Measurements from ENCODE around the gene MRO.
"Not testable (repeated sequence)": the region's sequence is repeated elsewhere in the genome, so short reads cannot be mapped to it uniquely, and the experiment has no call there.

The MRO gene

GRCh38 chr18:50793641-50794565, 25.9 kb downstream of the MRO start:
- no peak for DNase-seq (ENCODE audit: low read depth in 2 of 3, low spot score in 1 of 3)

- DNase-seq (ENCODE audit: low read depth in 2 of 3, low spot score in 1 of 3): no peak
Measured at GRCh38 chr18:50792885-50793284, 26.9 kb downstream of the MRO start.

GRCh38 chr18:50791599-50792438, 28.0 kb downstream of the MRO start:
- no peak for DNase-seq (ENCODE audit: low read depth in 2 of 3, low spot score in 1 of 3)

- DNase-seq (ENCODE audit: low read depth in 2 of 3, low spot score in 1 of 3): no peak
Measured at GRCh38 chr18:50790948-50791347, 28.9 kb downstream of the MRO start.

GRCh38 chr18:50790241-50790640, 29.6 kb downstream of the MRO start:
- no peak for DNase-seq (ENCODE audit: low read depth in 2 of 3, low spot score in 1 of 3)

- DNase-seq (ENCODE audit: low read depth in 2 of 3, low spot score in 1 of 3): no peak
Measured at GRCh38 chr18:50788284-50788683, 31.5 kb downstream of the MRO start.

- no peak for DNase-seq (ENCODE audit: low read depth in 2 of 3, low spot score in 1 of 3)
Measured at GRCh38 chr18:50786864-50787263, 33.0 kb downstream of the MRO start.

- DNase-seq (ENCODE audit: low read depth in 2 of 3, low spot score in 1 of 3): no peak
Measured at GRCh38 chr18:50783553-50783952, 36.3 kb downstream of the MRO start.

- not testable (repeated sequence) for DNase-seq (ENCODE audit: low read depth in 2 of 3, low spot score in 1 of 3)
Measured at GRCh38 chr18:50779021-50779420, 40.8 kb downstream of the MRO start.

- DNase-seq (ENCODE audit: low read depth in 2 of 3, low spot score in 1 of 3): no peak
Measured at GRCh38 chr18:50776383-50776782, 43.4 kb downstream of the MRO start.

- no peak for DNase-seq (ENCODE audit: low read depth in 2 of 3, low spot score in 1 of 3)
Measured at GRCh38 chr18:50775726-50776125, 44.1 kb downstream of the MRO start.

GRCh38 chr18:50775207-50775606, 44.6 kb downstream of the MRO start:
- DNase-seq (ENCODE audit: low read depth in 2 of 3, low spot score in 1 of 3): no peak

- no peak for DNase-seq (ENCODE audit: low read depth in 2 of 3, low spot score in 1 of 3)
Measured at GRCh38 chr18:50769463-50769862, 50.4 kb downstream of the MRO start.

- DNase-seq (ENCODE audit: low read depth in 2 of 3, low spot score in 1 of 3): no peak
Measured at GRCh38 chr18:50757358-50757757, 62.5 kb downstream of the MRO start.

- no peak for DNase-seq (ENCODE audit: low read depth in 2 of 3, low spot score in 1 of 3)
Measured at GRCh38 chr18:50754297-50754696, 65.5 kb downstream of the MRO start.

GRCh38 chr18:50753311-50753710, 66.5 kb downstream of the MRO start:
- DNase-seq (ENCODE audit: low read depth in 2 of 3, low spot score in 1 of 3): no peak

GRCh38 chr18:50751947-50752346, 67.9 kb downstream of the MRO start:
- DNase-seq (ENCODE audit: low read depth in 2 of 3, low spot score in 1 of 3): no peak

GRCh38 chr18:50751490-50751889, 68.3 kb downstream of the MRO start:
- DNase-seq (ENCODE audit: low read depth in 2 of 3, low spot score in 1 of 3): no peak

GRCh38 chr18:50750546-50750945, 69.3 kb downstream of the MRO start:
- DNase-seq (ENCODE audit: low read depth in 2 of 3, low spot score in 1 of 3): no peak

GRCh38 chr18:50749945-50750344, 69.9 kb downstream of the MRO start:
- DNase-seq (ENCODE audit: low read depth in 2 of 3, low spot score in 1 of 3): no peak

- DNase-seq (ENCODE audit: low read depth in 2 of 3, low spot score in 1 of 3): no peak
Measured at GRCh38 chr18:50749421-50749820, 70.4 kb downstream of the MRO start.

All from stimulated activated CD4-positive, alpha-beta T cell treated with anti-CD3 and anti-CD28 coated beads, Interleukin-12 subunit alpha, Interleukin-12 subunit beta, amount 100 ng/mL, for 48 hours (primary cell).